GM18873 (cell line): ENCODE measurements around the gene GJA9.
"Not testable (repeated sequence)": the region's sequence is repeated elsewhere in the genome, so short reads cannot be mapped to it uniquely, and the experiment has no call there.

Experiments
- ATAC-seq: cut with Tn5 transposase; IDR thresholded peaks from one replicate; pipeline ENCODE4 v1.9.1; 2021; ENCODE audit warnings: mild to moderate bottlenecking, moderate library complexity, moderate number of reproducible peaks; ENCODE audit not compliant: unreplicated experiment, low FRiP score

GJA9 gene

DNA sequence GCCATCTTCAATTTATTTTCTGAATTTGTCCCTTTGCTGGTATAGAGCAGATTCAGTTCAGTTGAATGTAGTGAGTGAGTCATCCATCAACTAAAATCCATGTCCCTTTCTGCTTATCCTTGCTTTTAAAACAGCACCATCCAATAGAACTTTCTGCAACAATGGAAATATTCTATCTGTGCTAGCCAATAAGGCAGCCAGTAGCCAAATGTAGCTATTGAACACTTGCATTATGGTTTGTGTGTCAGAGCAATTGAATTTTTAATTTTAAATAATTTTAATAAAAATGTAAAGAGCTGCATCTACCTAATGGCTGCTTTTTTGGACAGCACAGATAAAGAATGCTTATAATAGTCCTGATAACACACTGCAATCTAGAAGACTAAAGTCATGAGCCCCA lies at the start of gene GJA9:
TSS of gene GJA9 (minus strand) at position 101 of the 400 bp plus-strand sequence. CDS start 5,489 bp downstream, outside the sequence.
- ATAC-seq = no peak

DNA sequence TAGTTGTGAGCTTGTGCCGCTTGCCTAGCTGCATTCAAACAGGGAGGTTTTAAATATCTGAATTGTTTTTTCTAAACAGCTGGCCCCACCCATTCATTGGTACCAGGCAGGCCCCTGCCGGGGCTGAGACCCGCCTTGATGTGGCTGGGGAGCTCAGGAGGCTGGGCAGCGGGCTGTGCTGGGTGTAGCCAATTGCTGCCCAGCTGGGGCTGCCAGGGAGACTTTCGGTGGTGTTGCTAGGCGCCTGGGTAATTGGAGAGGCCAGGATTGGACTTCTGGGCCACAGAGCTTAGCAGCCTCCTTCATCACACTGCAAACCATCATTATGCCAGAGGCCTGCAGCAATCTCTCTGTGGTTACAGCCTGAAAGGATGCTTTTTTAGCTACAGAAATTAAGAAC lies 48.1 kb upstream of the GJA9 start:
- no peak for ATAC-seq

DNA sequence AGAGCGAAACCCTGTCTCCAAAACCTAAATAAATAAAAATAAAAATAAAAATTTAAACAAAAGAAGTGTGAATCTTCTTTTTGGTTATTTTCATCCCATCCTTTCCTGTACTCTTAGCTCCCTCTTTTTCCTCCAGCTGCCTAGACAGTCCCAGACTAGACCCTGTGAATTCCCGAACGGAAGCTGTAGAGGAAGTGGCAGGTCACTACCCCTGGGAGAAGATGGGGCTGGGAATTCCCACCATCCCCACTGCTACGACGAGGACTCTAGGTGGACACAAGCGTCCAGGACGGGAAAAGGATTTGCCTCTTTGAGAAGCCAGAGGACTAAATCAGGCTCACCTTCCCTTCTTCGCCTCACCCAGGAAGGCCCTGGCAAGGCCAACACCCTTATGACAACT lies 47.7 kb upstream of the GJA9 start:
- no peak for ATAC-seq

DNA sequence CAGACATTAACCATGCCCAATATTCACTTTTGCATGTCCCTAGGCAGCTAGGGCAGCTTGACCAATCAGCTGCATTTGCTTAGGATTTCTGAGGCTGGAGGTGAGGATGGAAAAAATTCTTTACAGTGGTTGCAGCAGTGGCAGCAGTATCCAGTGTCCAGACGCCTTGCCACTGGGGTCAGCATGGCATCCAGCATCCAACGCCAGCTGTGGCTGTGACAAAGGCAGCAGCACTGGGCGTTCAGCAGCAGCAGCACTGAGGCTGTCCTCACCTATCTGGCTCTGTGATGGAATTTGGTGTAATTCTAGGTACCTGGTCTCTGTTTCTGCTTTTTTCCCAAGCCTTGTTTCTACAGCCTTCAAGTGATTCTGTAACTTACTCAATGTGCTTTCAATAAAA lies 44.7 kb upstream of the GJA9 start:
- ATAC-seq = no peak

DNA sequence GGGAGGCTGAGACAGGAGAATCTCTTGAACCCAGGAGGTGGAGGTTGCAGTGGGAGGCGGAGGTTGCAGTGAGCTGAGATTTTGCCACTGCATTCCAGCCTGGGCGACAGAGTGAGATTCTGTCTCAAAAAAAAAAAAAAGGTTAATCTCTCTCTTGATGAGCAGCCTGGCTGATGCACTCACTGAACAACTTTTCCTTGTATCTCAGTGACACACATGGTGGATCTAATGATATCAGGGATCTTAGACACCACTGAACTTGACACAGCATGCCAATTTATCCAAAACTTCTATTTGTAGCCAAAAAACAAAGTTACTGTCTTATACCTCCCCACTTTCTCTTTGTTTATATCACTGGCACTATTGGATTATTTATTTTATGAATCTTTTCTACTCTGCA lies 44.0 kb upstream of the GJA9 start:
- ATAC-seq = no peak

DNA sequence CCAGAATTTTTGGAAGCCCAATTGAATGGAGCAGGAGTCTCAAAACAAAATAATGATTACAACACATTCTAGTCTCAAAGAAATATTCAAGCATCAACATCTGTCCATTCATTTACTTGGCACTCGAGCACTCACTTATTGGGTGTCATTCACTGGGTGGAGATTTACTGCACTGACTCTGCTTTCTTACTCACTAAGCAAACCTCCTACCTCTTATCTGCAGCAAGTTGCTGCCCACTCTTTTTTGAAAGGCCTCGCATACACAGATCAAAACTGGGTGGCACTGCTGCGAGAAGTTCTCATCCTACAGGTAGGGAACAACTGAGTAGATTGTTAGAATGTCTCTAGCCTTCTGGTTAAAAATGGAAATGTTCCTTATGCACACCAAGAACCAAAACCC lies 42.2 kb upstream of the GJA9 start:
- ATAC-seq = no peak

DNA sequence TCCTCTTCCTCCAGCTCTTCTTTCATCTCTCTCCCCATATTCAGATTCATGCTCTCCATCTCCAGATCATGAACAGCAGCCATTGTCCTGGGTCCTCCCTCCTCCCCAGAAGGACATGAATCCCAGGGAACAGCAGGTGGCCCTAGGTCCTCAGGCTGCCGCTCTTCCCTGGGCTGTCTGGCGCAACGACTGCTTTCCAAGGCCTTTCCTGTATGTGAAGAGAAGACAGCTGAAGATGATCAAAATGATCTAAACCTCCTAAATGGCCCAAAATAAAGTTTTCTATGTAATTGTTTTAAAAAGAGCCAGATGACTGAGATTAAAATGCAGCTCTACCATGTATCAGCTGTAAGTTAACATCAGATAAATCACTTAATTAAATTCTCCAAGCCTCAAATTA lies 37.7 kb upstream of the GJA9 start:
- no peak for ATAC-seq

DNA sequence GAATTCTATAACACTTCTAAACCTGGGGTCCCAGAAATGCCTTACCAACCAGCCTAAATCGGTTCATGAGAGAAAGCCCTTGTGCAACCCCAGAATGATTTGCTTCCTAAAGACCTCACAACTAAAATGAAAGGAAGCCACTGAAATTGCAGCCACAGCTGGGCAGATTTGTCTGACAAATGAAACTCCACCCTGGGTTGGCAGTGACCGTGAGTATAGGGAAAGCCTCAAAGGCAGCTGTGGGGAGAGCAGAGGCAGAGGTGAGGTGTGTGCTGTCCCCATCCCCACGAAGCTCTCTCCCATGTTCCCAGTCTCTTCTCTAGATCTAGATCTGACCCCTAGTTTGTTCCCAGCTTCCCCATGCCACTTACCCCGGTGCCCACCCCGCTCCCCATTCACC lies 37.2 kb upstream of the GJA9 start:
- ATAC-seq = no peak

DNA sequence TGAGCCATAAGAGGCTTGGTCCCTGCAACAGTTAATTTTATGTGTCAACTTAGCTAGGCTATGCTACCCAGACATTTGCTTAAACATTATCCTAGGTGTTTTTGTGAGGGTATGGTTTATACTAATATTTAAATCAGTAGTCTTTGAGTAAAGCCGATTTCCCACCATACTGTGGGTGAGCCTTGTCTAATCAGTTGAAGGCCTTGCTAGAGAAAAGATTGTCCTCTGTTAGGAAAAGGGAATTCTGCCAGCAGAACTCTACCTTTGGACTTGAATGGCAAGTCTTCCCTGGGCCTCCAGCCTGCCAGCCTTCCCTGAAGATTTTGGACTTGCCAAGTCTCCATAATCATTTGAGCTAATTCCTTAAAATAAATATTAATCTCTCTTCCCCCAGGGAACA lies 36.4 kb upstream of the GJA9 start:
- ATAC-seq = no peak

DNA sequence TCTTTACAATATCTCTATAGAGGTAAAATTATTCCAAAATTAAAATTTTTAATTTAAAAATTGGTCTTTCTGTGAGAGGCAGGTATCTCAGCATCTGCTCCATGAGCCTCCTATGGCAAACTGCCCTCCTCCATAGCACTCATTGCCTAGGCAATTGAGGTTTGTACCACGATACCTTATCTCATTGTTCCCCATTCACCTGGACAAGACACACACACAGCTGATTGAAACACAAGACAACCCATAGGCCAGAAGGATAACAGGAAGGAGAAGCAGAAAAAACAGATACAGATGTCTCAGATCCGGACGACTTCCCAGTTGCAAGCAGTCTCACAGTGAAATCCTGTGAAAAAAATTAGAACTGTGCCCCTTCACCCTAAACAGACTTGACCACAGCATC lies 36.0 kb upstream of the GJA9 start:
- ATAC-seq = no peak

DNA sequence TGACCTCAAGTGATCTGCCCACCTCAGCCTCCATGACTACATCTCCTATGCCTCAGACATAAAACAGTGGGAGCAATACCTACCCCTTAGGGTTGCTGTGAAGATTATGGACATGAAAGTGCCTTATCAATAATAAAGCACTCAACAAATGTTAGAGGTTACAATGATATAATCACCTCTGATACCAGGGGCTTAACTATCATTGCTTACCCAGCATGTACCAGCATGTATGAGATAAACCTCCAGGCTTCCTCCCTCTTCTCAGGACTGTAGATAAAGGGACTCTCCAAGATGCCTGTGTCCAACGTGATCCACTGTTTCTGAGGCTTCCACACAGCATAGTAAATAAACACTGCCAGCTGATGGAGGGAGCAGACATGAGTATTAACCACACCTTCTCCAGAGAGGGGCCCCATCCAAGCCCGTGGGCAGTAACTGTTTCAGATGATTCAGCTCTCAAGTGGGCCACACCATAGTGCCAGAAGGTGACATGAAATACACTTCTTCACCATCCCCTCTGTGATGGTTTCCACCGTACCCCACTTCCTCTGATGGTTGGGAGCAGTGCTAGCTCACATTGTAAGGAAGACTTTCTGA lies 34.1 kb upstream of the GJA9 start:
- no peak for ATAC-seq

DNA sequence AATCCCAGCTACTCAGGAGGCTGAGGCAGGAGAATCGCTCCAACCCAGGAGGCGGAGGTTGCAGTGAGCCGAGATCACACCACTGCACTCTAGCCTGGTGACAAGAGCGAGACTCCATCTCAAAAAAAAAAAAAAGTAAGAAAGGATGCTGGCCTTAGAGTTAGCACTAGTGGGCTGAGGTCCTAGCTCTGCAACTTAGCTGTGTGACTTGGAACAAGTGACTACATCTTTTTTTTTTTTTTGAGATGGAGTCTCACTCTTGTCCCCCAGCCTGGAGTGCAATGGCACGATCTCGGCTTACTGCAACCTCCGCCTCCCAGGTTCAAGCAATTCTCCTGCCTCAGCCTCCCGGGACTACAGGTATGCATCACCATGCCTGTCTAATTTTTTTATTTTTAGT lies 33.5 kb upstream of the GJA9 start:
- not testable (repeated sequence) for ATAC-seq

DNA sequence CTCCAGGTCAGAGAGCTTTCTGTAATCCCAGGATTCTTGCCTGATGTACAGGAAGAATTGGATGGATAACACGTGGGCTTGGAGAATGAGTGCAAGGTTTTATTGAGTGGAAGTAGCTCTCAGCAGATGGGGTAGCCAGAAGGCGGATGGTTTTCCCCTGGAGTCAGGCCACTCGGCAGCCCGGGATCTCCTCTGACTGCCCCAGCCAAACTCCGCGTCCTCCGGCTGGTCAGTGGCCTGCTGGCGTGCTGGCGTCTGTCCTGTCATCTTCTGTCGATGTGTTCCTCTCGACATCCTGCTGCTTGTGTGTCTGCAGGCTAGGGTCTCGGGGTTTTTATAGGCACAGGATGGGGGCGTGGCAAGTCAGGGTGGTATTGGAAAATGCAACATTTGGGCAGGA lies 27.4 kb upstream of the GJA9 start:
- no peak for ATAC-seq

DNA sequence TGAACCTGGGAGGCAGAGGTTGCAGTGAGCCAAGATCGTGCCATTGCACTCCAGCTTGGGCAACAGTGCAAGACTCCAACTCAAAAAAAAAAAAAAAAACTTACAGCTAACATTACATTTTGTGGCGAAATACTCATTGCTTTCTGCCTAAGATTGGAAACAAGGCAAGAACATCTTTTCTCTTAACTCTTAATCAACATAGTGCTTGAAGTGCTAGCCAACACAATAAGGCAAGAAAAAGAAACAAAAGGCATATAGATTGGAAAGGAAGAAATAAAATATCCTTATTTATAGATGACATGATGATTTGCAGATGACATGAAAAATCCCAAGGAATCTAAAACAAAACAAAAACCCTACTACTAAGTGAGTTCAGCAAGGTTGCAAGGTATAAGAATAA lies 24.6 kb upstream of the GJA9 start:
- no peak for ATAC-seq

DNA sequence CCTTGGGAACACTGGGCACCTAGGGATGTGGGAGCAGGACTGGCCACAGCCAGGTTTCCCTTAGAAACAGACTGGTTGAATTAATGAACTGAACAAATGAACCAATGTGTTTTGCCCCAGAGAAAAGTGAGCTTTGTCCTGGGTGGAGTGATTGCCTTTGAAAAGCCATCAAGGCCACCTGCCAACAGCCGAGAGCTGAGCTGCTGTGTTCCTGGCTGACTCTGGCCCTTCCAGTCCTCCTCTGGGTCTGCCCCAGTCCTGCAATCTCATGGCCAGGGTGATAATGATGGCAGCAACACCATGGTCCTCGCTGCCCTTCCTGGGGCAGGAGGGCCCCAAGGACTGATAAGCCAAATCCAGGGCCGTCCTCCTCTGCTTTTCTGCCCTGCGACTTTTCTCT lies 18.2 kb upstream of the GJA9 start:
- ATAC-seq = no peak

DNA sequence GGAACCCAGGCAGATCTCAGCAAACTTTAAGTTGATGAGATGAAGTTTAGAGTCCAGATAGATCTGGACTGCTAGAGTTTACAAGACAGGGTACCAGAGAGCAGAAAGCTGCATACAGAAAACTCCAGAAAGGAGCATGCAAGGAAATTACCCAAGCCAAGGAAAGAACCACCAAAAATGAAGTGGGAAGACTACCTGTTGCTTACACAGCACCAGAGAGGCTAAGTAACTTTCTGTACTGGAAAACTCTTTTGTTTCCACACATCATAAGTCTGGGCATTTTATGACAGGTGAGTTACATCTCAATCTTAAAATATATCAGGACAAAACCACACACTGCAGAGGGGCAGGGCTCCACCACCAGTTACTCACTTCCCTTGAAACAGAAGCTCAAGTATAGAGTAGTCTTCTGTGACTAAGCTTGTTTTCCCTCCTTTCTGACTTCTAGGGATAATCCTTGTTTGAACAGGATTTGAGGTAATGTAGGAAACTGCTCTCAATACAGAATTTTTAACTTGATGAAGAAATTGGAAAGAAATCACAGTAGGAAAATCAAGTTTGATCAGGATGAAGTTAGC lies 17.4 kb upstream of the GJA9 start:
- no peak for ATAC-seq

DNA sequence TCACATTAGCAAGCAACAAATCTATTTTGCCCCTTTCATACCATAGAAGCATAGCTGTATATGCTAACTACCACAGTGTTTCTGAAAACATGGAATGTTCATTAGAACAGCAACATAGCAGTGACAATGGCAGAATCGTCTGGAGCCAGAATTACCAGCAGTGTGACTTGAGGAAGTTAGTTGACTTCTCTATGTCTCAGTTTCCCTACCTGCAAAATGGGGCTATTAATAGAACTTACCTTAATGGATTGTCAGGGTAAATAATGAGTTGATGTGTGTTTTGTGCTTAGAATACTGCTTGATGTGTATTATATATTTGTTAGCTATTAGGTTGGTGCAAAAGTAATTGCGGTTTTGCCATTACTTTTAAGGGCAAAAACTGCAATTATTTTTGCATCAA lies 14.8 kb upstream of the GJA9 start:
- no peak for ATAC-seq

DNA sequence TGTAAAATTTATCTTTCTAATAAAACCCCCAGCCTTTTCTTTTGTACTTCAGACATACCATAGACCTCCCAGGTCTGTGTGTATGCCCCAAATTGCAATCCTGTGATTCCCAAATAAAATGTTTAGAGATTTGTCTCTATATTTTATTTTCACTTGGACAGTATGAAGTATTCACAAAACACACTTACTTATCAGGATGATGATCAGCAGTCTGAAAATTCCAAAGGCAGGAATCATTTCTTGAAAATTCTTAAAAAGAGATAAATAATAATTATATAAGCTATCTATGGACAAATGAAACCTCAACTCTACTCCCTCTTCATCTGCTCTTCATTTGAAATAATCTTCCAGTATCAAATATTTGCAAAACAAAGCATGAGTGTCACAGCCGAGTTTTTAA lies 11.6 kb upstream of the GJA9 start:
- ATAC-seq = no peak

DNA sequence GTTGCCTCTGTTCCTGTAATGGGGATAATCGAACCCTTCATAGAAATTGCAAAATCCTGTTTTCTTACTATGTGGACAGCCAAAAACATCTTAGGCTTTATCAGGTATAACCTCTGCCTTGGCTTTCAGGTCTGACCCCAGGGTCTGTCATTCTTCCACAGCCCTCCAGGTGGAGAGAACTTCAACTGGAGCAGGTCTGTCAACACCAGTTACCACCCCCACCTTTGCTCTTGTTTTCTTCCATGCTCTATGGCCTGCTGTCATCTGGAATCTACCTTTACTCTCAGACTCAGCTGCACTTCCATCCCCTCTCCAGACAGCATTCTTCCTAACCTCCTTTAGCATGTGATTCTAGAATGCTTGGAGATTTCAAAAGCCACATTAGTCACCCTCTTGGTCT lies 10.4 kb upstream of the GJA9 start:
- no peak for ATAC-seq

DNA sequence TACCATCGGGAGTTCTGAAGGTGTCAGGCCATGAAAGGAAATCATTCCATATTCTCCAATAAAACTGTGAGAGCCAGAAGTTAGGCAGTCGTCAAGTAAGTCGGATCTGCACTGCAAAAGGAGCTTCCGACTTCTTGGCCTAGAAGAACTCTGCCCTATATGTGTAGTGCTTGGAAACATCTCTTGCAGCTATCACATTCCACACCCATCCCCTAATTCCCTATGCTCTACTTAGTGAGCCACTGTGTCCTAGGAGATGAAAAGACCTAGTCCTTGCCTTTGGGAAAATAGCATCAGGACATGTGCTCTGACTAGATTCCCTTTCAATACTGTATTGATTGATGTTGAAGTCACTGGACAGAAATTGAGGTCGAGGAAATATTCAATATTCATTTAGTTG lies 8.2 kb upstream of the GJA9 start:
- no peak for ATAC-seq

DNA sequence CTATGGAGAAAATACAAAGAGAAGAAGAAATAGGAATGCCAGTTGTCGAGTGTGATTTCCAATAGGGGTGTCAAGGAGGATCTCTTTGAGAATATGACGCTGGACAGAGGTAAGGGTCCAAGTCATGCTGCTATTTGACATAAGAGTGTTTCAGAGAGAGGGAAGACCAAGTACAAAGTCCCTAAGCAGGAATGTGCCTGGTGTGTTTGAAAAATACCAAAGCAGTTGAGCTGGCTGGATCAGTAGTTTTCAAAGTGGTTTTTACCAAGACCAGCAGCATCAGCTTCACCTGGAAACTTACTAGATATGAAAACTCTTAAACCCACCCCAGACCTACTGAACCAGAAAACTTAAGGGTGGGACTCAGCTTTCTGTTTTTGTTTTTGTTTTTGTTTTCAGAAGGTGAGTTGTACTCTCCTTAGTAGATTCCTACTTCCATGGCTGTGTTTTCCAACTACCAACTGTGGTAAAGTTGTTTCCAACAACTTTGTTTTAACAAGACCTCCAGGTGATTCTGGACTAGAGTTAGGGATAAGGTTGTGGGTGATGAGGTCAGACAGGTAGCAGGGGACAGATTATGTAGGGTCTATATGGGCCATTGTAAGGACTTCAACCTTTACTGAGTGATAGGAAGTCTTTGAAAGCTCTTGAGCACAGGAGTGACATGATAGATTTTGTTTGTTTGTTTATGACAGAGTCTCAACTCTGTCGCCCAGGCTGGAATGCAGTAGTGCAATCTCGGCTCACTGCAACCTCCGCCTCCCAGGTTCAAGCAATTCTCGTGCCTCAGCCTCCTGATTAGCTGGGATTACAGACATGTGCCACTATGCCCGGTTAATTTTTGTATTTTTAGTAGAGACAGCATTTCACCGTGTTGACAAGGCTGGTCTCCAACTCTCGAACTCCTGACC lies 7.3 kb upstream of the GJA9 start:
- no peak for ATAC-seq

DNA sequence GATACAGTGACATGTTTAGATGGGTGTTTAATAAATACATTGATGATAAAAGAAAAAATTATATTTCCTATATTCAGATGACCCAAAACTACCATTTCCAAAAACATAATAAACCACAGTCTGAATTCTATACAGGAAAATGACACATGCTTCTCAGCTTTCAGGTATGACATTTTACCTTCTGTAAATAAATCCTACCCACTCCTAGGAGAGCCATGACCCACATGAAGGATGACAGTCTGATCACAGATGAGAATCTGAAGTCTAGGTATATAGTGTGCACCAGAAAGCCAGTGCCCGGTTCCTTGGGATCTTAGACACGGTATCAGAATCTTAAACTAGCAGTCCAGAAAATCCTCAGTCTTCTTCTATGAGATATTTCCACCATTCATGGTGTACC lies 3.7 kb upstream of the GJA9 start:
- ATAC-seq = no peak
